Spleen (tissue), 11 donors: Measurements from ENCODE around the gene CACNA2D3. TPM values are rescaled to one million over a fixed set of nuclear protein-coding genes. Genes with fewer than 3 reads are reported as not detected.

Experiments used
- DNase-seq: peaks from one replicate; pipeline ENCODE4 v3.0.0-alpha.2; 2020
- H3K27ac ChIP-seq, 8 donors: fragments of 200-600 bp; sonication (generic) in 7 of 8; 1 replicate in 4 of 8; 2 replicates in 4 of 8; pipeline versions ENCODE4 v1.5.0 to v1.8.0; 2016 to 2021; ENCODE audit warnings: inconsistent platforms in 4 of 8, mild to moderate bottlenecking in 4 of 8, moderate library complexity in 1 of 8
- H3K27me3 ChIP-seq, 7 donors: fragments of 200-600 bp; sonication (generic) in 6 of 7; replicated peaks in 1 of 7; 1 replicate in 4 of 7; 2 replicates in 3 of 7; pipeline versions ENCODE4 v1.5.0 to v1.8.0; 2016 to 2021; ENCODE audit warnings: inconsistent platforms in 3 of 7, mild to moderate bottlenecking in 1 of 7
- H3K36me3 ChIP-seq, 6 donors: fragments of 200-600 bp; sonication (generic) in 5 of 6; 1 replicate in 4 of 6; 2 replicates in 2 of 6; pipeline versions ENCODE4 v1.5.0 to v1.8.0; 2016 to 2021; ENCODE audit warnings: inconsistent platforms in 2 of 6
- H3K4me1 ChIP-seq, 6 donors: fragments of 200-600 bp; sonication (generic) in 5 of 6; 1 replicate in 3 of 6; 2 replicates in 3 of 6; pipeline versions ENCODE4 v1.5.0 to v1.8.0; 2016 to 2021; ENCODE audit warnings: inconsistent platforms in 3 of 6
- H3K4me3 ChIP-seq, 8 donors: fragments of 200-600 bp; sonication (generic) in 7 of 8; 1 replicate in 4 of 8; 2 replicates in 4 of 8; pipeline versions ENCODE4 v1.5.0 to v1.8.0; 2016 to 2021; ENCODE audit warnings: inconsistent platforms in 4 of 8, mild to moderate bottlenecking in 4 of 8, moderate library complexity in 2 of 8
- H3K9me3 ChIP-seq, 8 donors: fragments of 200-600 bp; sonication (generic) in 7 of 8; 1 replicate in 4 of 8; 2 replicates in 4 of 8; pipeline versions ENCODE4 v1.5.0 to v1.8.0; 2016 to 2021; ENCODE audit warnings: inconsistent platforms in 4 of 8
- CTCF ChIP-seq, 11 experiments: fragments of 200-600 bp in 7 of 11; fragments of 450-650 bp in 4 of 11; sonication (generic) in 4 of 11; IDR thresholded peaks in 8 of 11; conservative IDR thresholded peaks in 3 of 11; 1 replicate in 7 of 11; 2 replicates in 4 of 11; pipeline versions ENCODE4 v1.4.0 to v1.8.0; 2016 to 2021; ENCODE audit warnings: antibody characterized with exemption in 11 of 11, inconsistent platforms in 4 of 11, mild to moderate bottlenecking in 1 of 11
- POLR2A ChIP-seq, 3 donors: fragments of 450-650 bp; IDR thresholded peaks; one replicate each; pipeline ENCODE4 v1.5.1; 2017; ENCODE audit warnings: antibody characterized with exemption in 3 of 3, mild to moderate bottlenecking in 1 of 3
- POLR2AphosphoS5 ChIP-seq, 3 donors: sonication (generic); formaldehyde crosslinking; IDR thresholded peaks; one replicate each; pipeline ENCODE4 v1.5.1; 2017; ENCODE audit warnings: antibody characterized with exemption in 3 of 3
- WGBS, 5 donors: extraction: QIAGEN DNeasy Blood & Tissue Kit in 3 of 5; methylation state at CpG; one replicate each; pipeline versions ENCODE4 v1.1.5 to v1.1.7; 2013 to 2018; 5-methylcytosine and 5-hydroxymethylcytosine counted together
- intact Hi-C: fragments of 100-400 bp; cut with DNase I; formaldehyde crosslinking; loops from one replicate; pipeline ENCODE4 v1.15.0; 2023; ENCODE audit warnings: low total_unique reads
- polyA plus RNA-seq, 3 donors: library from polyadenylated mRNA; stranded (reverse); fragments of 200-250 nt; gene quantifications; one replicate each; pipeline ENCODE4 v1.2.1, GENCODE V29; 2013
- total RNA-seq, 7 donors: library from RNA; depleted of rRNA in 3 of 7; stranded (reverse); fragments of >200 nt in 3 of 7; fragmentation: NEBNext Ultra II Directional in 4 of 7; extraction: Animal tissue kit (Norgen Biotek cat#: 25700) in 4 of 7; gene quantifications; one replicate each; pipeline versions ENCODE4 v1.1.0 to v1.2.1, GENCODE V29; 2016 to 2021
- donor health status: healthy with polysubstance abuse.
- donor health status: DM: no; HTN: no; CAD: no; lungs with moderate emphysema.
- donor health status: DM: no; HTN: no; CAD: no.
- donor health status: Bipolar disorder and iron deficiency.
- donor health status: healthy.
- donor health status: DM: no; HTN: no; CAD: no.
- donor health status: DM: yes; HTN: yes; CAD: no.

Gene CACNA2D3
- total and polyA plus RNA-seq, 10 donors = 0.83 to 4.9 (median 2.9) TPM

- intact Hi-C loops = no loop called here
- Histone ChIP-seq H3K36me3 (no peaks in the 10 kb centered on the region), H3K9me3 (no peaks in the 10 kb centered on the region), H3K4me3 (no peak overlapping the region), H3K27ac (no peak overlapping the region), H3K27me3 (peaks cover 0 to 25% (median 0%) of the 10 kb centered on the region in 7 donors), H3K4me1 (no peaks in the 10 kb centered on the region)
- TF ChIP-seq CTCF (IDR thresholded peaks at IDR 0.05 in 8 of 11, conservative IDR thresholded peaks at IDR 0.05 in 3 of 11) = no peak
- no peak for TF ChIP-seq POLR2A (IDR thresholded peaks at IDR 0.05)
- TF ChIP-seq POLR2AphosphoS5 (IDR thresholded peaks at IDR 0.05) = no peak
- no peak for DNase-seq
- WGBS, 5 donors = 87 to 99% (median 89%) methylated on average over 3 of the region's 3 CpGs
These were observed 138.8 kb downstream of the CACNA2D3 start for GRCh38 chr3:54261141-54261540.

GRCh38 chr3:54262541-54262940 lies 140.2 kb downstream of the CACNA2D3 start:
- Histone ChIP-seq H3K4me1 (no peaks in the 10 kb centered on the region), H3K9me3 (no peaks in the 10 kb centered on the region), H3K36me3 (no peaks in the 10 kb centered on the region), H3K27ac (no peak overlapping the region), H3K27me3 (peaks cover 0 to 25% (median 0%) of the 10 kb centered on the region in 7 donors), H3K4me3 (no peak overlapping the region)
- DNase-seq = no peak
- no peak for TF ChIP-seq POLR2A (IDR thresholded peaks at IDR 0.05)
- TF ChIP-seq CTCF (IDR thresholded peaks at IDR 0.05 in 8 of 11, conservative IDR thresholded peaks at IDR 0.05 in 3 of 11) = no peak
- TF ChIP-seq POLR2AphosphoS5 (IDR thresholded peaks at IDR 0.05) = no peak
- WGBS, 5 donors = 30 to 42% (median 36%) methylated on average over 6 of the region's 6 CpGs
- intact Hi-C loops = no loop called here

- Histone ChIP-seq H3K27me3 (peaks cover 0 to 25% (median 0%) of the 10 kb centered on the region in 7 donors), H3K4me1 (no peaks in the 10 kb centered on the region), H3K9me3 (no peaks in the 10 kb centered on the region), H3K4me3 (no peak overlapping the region), H3K27ac (no peak overlapping the region), H3K36me3 (no peaks in the 10 kb centered on the region)
- TF ChIP-seq POLR2AphosphoS5 (IDR thresholded peaks at IDR 0.05) (no peak), POLR2A (IDR thresholded peaks at IDR 0.05) (no peak), CTCF (IDR thresholded peaks at IDR 0.05 in 8 of 11, conservative IDR thresholded peaks at IDR 0.05 in 3 of 11) (no peak)
- WGBS, 5 donors = 21 to 35% (median 29%) methylated on average over 1 of the region's 1 CpG
- intact Hi-C loops = no loop called here
- DNase-seq = no peak
These were observed 140.6 kb downstream of the CACNA2D3 start for GRCh38 chr3:54262946-54263345.

GRCh38 chr3:54264050-54264449 lies 141.7 kb downstream of the CACNA2D3 start:
- Histone ChIP-seq H3K9me3 (no peaks in the 10 kb centered on the region), H3K4me1 (no peaks in the 10 kb centered on the region), H3K36me3 (no peaks in the 10 kb centered on the region), H3K27ac (no peak overlapping the region), H3K27me3 (peaks cover 0 to 23% (median 0%) of the 10 kb centered on the region in 7 donors), H3K4me3 (no peak overlapping the region)
- DNase-seq = no peak
- intact Hi-C loops = no loop called here
- TF ChIP-seq POLR2A (IDR thresholded peaks at IDR 0.05) = no peak
- TF ChIP-seq CTCF (IDR thresholded peaks at IDR 0.05 in 8 of 11, conservative IDR thresholded peaks at IDR 0.05 in 3 of 11) = no peak
- TF ChIP-seq POLR2AphosphoS5 (IDR thresholded peaks at IDR 0.05) = no peak
- 30 to 35% (median 30%) methylated on average over 4 of the region's 4 CpGs for WGBS, 5 donors
